Panc1 (cell line): ENCODE measurements around the gene EYS.

Experiments
- POLR2AphosphoS5 ChIP-seq: IDR thresholded peaks from 2 replicates; pipeline ENCODE4 v1.6.1; 2012; ENCODE audit warnings: mild to moderate bottlenecking, low read depth, low read length, moderate library complexity
- SIN3A ChIP-seq: IDR thresholded peaks from 2 replicates; pipeline ENCODE4 v1.6.1; 2012; ENCODE audit warnings: low read depth, mild to moderate bottlenecking, low read length, moderate library complexity, borderline replicate concordance; ENCODE audit not compliant: insufficient read depth
- TF ChIP-seq, protein P1 (sequence below): fragments of 450-650 bp; IDR thresholded peaks from 2 replicates; pipeline ENCODE4 v1.5.1; 2017; ENCODE audit warnings: mild to moderate bottlenecking
- TF ChIP-seq, protein P2 (sequence below), 2 experiments: IDR thresholded peaks; 2 replicates each; pipeline ENCODE4 v1.6.1; 2011 to 2012; ENCODE audit warnings: low read depth in 2 of 2, control low read depth in 1 of 2, low read length in 1 of 2, mild to moderate bottlenecking in 1 of 2, moderate library complexity in 1 of 2; ENCODE audit not compliant: insufficient read depth in 1 of 2

DNA sequence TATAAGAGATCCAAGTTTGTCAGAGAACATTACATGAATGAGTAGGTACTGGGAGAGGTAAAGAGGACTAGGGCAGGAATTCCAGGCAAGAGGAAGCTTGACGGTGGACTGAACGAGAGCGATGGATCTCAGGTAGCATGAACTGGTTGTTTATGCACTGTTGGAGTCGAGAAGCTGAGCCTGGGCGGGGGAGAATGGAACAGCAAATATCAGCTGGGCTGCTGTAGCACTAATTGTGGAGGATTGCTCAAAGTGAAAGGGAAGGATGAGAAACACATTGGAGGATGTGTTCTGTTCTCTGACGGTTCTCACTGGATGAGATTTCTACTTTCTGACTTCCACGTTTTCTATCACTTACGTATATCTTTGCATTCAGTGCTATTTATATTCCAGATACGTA is 1907.2 kb downstream of the EYS start:
- TF ChIP-seq, protein P1, sequence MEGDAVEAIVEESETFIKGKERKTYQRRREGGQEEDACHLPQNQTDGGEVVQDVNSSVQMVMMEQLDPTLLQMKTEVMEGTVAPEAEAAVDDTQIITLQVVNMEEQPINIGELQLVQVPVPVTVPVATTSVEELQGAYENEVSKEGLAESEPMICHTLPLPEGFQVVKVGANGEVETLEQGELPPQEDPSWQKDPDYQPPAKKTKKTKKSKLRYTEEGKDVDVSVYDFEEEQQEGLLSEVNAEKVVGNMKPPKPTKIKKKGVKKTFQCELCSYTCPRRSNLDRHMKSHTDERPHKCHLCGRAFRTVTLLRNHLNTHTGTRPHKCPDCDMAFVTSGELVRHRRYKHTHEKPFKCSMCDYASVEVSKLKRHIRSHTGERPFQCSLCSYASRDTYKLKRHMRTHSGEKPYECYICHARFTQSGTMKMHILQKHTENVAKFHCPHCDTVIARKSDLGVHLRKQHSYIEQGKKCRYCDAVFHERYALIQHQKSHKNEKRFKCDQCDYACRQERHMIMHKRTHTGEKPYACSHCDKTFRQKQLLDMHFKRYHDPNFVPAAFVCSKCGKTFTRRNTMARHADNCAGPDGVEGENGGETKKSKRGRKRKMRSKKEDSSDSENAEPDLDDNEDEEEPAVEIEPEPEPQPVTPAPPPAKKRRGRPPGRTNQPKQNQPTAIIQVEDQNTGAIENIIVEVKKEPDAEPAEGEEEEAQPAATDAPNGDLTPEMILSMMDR = no peak
- no peak for TF ChIP-seq SIN3A
- TF ChIP-seq POLR2AphosphoS5 = no peak
- TF ChIP-seq, protein P2, sequence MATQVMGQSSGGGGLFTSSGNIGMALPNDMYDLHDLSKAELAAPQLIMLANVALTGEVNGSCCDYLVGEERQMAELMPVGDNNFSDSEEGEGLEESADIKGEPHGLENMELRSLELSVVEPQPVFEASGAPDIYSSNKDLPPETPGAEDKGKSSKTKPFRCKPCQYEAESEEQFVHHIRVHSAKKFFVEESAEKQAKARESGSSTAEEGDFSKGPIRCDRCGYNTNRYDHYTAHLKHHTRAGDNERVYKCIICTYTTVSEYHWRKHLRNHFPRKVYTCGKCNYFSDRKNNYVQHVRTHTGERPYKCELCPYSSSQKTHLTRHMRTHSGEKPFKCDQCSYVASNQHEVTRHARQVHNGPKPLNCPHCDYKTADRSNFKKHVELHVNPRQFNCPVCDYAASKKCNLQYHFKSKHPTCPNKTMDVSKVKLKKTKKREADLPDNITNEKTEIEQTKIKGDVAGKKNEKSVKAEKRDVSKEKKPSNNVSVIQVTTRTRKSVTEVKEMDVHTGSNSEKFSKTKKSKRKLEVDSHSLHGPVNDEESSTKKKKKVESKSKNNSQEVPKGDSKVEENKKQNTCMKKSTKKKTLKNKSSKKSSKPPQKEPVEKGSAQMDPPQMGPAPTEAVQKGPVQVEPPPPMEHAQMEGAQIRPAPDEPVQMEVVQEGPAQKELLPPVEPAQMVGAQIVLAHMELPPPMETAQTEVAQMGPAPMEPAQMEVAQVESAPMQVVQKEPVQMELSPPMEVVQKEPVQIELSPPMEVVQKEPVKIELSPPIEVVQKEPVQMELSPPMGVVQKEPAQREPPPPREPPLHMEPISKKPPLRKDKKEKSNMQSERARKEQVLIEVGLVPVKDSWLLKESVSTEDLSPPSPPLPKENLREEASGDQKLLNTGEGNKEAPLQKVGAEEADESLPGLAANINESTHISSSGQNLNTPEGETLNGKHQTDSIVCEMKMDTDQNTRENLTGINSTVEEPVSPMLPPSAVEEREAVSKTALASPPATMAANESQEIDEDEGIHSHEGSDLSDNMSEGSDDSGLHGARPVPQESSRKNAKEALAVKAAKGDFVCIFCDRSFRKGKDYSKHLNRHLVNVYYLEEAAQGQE (IDR thresholded peaks at IDR 0.05; ENCODE audit: insufficient read depth in 1 of 2, low read depth in 2 of 2, low read length in 1 of 2) = no peak
